GM18868 (cell line): ENCODE measurements around the gene DNAJC18.
"Not testable (repeated sequence)": the region's sequence is repeated elsewhere in the genome, so short reads cannot be mapped to it uniquely, and the experiment has no call there.

Experiments used
- ATAC-seq: cut with Tn5 transposase; IDR thresholded peaks from one replicate; pipeline ENCODE4 v1.9.1; 2021; ENCODE audit warnings: mild to moderate bottlenecking, moderate library complexity; ENCODE audit not compliant: unreplicated experiment

DNAJC18 gene

DNA sequence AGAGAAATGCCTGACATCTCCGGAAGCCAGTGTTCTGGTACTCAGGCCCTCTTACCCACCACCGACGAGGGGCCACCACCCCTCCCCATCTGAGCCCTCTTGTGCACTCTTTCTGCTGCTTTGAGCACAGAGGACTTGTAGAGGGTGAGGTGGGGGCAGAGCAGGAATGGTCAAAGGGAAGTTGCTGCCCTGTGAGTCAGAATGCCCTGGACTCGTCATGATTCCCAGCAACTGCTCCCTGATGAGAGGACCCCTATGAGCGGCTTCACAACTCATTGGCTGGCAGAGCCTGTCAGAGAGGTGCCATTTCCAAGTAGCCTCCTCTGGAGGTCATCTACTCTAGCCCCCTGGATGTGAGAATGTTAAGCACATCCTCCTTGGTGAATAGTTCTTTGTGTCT, 22.4 kb upstream of the DNAJC18 start:
- ATAC-seq: no peak

GRCh38 chr5:139461176-139461575, 21.9 kb upstream of the DNAJC18 start:
- no peak for ATAC-seq

DNA sequence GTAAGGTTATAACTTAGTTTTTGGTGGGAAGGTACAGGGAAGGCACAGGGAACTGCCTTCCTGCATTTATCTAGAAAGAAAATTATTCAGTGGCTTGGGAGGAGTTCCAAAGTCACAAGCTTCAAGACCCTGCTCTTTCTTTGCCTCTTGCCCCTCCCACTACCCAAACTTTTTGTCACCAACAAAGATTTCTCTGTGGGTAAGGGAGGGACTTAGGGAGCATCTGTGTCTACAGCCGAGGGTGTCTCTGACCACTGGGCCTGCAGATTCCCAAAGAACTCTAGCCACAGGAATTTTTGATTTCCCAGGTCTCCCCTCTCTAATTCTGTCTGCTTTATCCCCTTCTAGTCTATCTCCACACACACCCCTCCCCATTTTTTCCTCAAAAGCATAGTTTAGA, 21.1 kb upstream of the DNAJC18 start:
- no peak for ATAC-seq

DNA sequence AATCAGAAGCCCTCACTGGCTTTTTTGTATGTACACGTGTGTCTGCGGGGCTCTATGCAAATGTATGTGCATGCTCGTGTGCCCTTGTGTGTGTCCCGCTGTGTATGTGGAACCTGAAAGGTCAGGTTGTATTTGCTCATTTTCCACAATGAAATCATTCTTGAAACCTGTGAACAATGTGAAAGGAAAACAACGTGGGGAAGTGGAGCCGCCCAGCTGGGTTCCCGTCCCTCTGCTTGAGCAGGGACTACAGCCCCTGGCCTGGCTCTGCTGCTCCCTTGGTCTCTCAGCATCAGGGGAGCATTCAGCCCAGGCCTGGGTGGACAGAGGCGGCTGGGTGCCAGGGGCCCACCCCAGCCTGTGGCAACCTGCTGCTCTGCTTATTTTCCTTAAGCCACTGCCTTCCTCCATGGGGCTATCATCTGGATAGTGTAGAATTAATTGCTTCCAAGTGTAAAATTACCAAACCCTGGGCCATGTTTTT, 20.2 kb upstream of the DNAJC18 start:
- no peak for ATAC-seq

DNA sequence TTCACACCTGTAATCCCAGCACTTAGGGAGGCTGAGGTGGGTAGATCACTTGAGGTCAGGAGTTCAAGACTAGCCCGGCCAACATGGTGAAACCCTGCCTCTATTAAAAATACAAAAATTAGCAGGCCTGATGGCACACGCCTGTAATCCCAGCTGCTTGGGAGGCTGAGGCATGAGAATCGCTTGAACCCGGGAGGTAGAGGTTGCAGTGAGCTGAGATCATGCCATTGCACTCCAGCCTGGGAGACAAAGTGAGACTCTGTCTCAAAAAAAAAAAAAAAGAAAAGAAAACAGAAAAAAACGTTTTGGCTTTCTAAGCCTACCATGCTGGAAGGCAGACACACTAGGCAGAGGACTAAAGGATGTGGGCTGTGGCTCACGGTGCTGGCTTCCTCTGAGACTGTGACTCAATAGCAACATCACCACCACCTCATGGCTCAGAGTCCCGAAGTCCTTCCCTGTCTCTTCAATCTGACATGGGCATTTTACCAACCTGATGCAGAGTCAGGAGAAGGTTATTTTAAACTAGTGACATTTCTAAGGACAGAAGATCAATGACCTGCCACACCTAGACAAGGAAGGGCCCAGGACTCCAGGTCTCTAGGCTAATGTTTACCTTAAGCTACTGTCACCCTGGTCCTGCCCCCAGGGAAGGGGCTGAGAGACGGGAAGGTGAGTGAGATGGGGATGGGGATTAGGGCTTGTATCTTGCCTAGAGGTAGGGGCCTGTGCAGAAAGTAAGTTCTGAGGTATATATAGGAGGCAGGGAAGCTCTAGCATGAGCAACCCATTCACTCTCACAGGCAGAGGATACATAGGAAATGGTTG, 19.5 kb upstream of the DNAJC18 start:
- ATAC-seq: peak; percentile 59

DNA sequence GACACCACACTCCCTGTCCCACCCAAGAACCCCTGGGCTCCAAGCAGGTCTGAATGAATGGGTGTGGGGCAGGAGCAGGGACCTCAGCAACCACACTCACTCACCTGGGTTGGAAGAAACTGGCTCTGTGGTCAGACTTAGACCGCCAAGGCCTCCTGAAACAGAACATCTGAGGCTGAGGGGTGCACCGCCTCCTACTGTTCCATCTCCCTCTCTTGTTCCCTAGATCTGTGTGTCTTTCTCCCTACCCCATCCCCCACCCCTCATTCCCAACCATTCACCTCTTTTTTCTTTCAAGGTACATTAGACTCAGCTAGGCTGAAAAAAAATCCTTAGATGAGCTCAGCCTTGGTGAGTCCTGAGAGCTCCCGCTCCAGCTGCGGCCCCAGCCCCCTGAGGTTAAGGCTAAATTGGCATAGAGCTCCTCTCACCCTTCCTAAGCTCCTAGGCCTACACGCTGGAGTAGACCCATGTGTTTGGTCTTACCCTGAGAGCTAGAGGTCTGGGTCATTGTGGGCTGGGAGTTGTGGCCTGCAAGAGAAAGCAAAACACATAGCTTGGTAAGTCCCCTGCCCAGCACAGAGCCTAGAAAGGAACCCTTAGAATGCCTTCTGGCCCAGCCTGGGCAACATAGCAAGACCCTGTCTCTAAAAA, 18.5 kb upstream of the DNAJC18 start:
- no peak for ATAC-seq

DNA sequence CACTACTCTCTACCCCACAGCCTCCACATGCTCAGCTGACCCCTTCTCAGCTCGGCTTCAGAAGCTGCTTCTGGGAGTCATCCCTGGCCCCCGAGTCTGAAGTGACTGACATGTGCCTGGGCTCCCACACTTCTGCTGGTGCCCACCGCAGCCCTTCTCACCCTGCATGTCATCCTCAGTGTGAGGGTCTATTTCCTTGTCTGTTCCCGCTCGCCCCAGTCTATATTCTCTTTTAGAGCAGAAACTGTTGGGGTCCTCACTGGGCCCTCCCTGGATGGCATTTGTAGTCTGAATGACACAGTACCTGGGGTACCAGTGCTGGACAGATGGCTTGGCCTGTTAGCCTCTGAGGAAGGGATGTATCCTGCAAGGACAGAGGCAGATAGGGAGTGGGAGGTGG, 17.9 kb upstream of the DNAJC18 start:
- no peak for ATAC-seq

DNA sequence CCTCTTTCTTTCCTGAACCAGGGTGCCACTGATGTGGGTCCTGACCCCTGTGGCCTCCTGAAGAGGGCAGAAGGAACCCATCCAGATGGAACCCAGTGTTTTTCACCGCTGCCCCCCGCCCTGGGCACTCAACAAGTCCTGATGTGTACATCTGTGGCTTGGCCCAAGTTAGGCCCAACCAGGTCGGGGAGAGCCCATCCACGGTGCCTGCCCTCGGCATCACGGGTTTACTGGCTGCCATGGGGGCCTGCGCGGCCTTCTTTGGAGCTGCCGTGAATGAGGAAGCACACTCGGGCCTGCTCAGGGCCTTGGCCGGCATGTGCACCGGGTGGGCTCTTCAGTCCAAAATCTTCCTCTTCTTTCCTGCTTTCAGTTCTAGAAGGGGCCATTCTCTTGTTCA, 17.5 kb upstream of the DNAJC18 start:
- no peak for ATAC-seq

DNA sequence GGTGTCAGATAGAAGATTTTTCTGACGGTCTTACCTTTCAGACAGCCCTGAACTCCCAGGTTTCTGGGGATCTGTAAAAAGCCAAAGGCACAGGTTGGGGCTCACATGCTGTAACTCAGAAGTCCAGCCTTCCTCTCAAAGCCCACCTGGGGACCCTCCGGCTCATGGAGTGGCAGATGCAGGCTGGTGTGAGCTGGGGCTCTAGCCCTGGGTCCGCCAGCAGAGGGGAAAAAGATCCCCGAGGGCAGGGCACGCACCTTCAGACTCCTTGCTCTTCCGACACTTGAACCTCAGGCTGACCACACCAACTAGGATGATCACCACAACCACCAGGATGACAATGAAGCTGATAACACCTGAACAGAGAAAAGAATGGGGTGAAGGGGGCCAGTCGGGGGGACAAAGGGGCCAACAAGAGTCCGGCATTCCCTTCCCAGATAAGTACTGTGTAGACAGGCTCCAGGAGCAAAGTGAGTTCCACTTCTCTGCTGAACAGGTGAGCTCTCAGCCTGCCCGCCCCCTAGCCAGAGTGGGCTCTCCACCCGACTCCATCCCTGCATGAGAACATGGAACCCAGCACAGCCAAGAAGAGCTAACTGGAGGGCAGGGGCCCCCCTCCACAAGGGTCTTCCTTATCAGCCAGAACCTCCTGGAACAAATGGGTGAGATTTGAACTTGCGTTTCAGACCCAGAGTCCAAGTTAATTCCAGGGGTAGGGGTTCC, 15.4 kb upstream of the DNAJC18 start:
- no peak for ATAC-seq

- no peak for ATAC-seq
Observed at GRCh38 chr5:139453683-139454567, 14.6 kb upstream of the DNAJC18 start.

- ATAC-seq: no peak
Observed at GRCh38 chr5:139451878-139452660, 12.7 kb upstream of the DNAJC18 start.

DNA sequence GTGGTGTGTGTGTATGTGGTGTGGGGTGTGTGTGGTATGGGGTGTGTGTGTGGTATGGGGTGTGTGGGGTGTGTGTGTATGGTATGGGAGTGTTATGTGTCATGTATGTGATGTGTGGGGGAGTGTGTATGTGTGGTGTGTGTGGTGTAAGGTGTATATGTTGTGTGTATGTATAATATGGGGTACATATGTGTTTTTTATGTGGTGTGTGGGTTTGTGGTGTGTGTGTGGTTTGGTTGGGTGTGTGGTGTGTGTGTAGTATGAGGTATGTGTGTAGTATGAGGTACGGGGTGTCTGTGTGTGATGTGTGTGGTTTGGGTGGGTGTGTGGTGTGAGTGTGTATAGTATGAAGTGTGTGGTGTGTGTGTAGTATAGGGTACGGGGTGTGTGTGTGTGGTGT, 11.9 kb upstream of the DNAJC18 start:
- no peak for ATAC-seq

GRCh38 chr5:139446956-139447779, 7.8 kb upstream of the DNAJC18 start:
- ATAC-seq: peak; percentile 80

DNA sequence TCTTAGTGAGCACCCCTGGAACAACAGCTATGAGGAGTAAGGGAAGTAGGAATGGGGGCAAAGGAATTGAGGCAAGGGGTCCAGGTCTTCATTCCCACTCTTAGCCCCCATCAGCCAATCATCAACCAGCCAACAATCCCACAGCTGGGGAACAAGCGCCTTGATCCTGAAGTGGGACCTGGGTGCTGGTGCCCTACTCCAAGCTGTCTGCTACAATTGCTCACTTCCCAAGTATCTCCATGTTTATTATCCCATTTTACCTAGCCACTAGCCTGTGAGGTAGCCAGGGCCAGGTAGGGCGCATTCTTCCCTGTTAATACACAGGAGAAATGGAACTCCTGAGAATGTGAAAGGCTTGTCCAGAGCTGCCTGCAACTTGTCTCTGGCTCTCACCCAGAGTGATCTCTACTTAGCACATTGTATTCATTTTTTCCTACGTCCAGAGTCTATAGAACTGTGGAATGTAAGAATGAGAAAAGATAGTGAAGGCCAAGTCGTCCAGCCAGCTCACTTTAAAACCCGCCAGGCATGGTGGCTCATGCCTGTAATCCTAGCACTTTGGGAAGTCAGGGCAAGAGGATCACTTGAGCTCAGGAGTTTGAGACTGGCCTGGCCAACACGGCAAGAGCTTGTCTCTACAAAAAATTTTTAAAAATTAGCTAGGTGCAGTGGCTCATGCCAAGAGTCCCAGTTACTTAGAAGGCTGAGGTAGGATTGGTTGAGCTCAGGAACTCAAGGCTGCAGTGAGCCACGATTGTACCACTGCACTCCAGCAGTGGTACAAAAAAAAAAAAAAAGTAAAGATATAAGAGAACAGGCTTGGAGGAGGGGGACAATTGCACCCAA, 6.2 kb upstream of the DNAJC18 start:
- ATAC-seq: no peak

- ATAC-seq: no peak
Observed at GRCh38 chr5:139443831-139444453, 4.6 kb upstream of the DNAJC18 start.

DNA sequence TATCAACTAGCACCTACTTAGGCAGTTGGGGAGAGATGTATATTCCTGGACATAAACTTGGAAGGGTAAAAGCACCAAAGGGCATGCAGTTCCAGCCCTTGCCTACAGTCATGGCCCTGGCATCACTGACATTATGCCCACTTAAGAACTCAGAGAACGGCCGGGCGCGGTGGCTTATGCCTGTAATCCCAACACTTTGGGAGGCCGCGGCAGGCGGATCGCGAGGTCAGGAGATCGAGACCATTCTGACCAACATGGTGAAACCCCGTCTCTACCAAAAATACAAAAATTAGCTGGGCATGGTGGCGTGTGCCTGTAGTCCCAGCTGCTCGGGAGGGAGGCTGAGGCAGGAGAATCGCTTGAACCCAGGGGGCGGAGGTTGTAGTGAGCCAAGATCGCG, 1.1 kb upstream of the DNAJC18 start:
- ATAC-seq: not testable (repeated sequence)

DNA sequence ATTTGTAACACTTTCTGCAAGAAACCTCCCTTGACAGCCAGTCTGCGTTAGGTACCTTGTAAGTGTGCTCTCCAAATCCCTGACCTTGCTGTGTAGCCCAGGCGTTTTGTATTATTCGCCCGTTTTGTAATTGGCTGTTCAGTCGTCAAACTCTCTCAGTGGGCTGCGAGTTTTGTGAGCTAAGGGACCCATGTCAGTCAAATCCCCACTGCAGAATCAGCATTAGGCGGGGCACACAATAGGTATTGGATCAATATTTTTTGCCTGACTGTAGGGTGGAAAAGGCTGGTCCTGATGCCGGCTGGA, 665 bp downstream of the DNAJC18 start:
- ATAC-seq: no peak

GRCh38 chr5:139435676-139436075, 3.6 kb downstream of the DNAJC18 start:
- ATAC-seq: no peak
